SIG-M5 (cell line): ENCODE results near the gene NUP98.
A peak's percentile ranks its signal among the peaks of the same experiment; 100 is the strongest.
"Not testable (repeated sequence)": the region's sequence is repeated elsewhere in the genome, so short reads cannot be mapped to it uniquely, and the experiment has no call there.

ENCODE experiments used
- DNase-seq: peaks from one replicate; lab custom pipeline; 2025; lab: John Stamatoyannopoulos, UW

NUP98 gene

GRCh38 chr11:3799143-3799542 is 1.8 kb upstream of the NUP98 start:
- no peak for DNase-seq

- DNase-seq = no peak
Observed at GRCh38 chr11:3796801-3797328, 489 bp downstream of the NUP98 start.

GRCh38 chr11:3796346-3796745 is 1.0 kb downstream of the NUP98 start:
- no peak for DNase-seq

GRCh38 chr11:3796002-3796311 is 1.4 kb downstream of the NUP98 start:
- no peak for DNase-seq

- DNase-seq = no peak
Observed at GRCh38 chr11:3795131-3796001, 2.0 kb downstream of the NUP98 start.

GRCh38 chr11:3794387-3794786 is 3.0 kb downstream of the NUP98 start:
- not testable (repeated sequence) for DNase-seq

GRCh38 chr11:3786781-3787428 is 10.4 kb downstream of the NUP98 start:
- DNase-seq = no peak

- DNase-seq = no peak
Observed at GRCh38 chr11:3783611-3784010, 13.7 kb downstream of the NUP98 start.

- no peak for DNase-seq
Observed at GRCh38 chr11:3782963-3783362, 14.4 kb downstream of the NUP98 start.

- DNase-seq = peak; percentile 38
Observed at GRCh38 chr11:3781423-3781822, 15.9 kb downstream of the NUP98 start.

GRCh38 chr11:3775736-3776406 is 21.5 kb downstream of the NUP98 start:
- no peak for DNase-seq

- no peak for DNase-seq
Observed at GRCh38 chr11:3773180-3773579, 24.2 kb downstream of the NUP98 start.

GRCh38 chr11:3767536-3767935 is 29.8 kb downstream of the NUP98 start:
- DNase-seq = no peak

GRCh38 chr11:3766836-3767235 is 30.5 kb downstream of the NUP98 start:
- DNase-seq = not testable (repeated sequence)

GRCh38 chr11:3764266-3764665 is 33.1 kb downstream of the NUP98 start:
- no peak for DNase-seq

GRCh38 chr11:3755151-3755550 is 42.2 kb downstream of the NUP98 start:
- DNase-seq = no peak

GRCh38 chr11:3753110-3753509 is 44.2 kb downstream of the NUP98 start:
- DNase-seq = no peak

- DNase-seq = no peak
Observed at GRCh38 chr11:3747704-3748103, 49.6 kb downstream of the NUP98 start.

- no peak for DNase-seq
Observed at GRCh38 chr11:3745161-3745560, 52.2 kb downstream of the NUP98 start.

GRCh38 chr11:3738723-3739122 is 58.6 kb downstream of the NUP98 start:
- DNase-seq = no peak

- no peak for DNase-seq
Observed at GRCh38 chr11:3738241-3738640, 59.1 kb downstream of the NUP98 start.

GRCh38 chr11:3737386-3737933 is 59.9 kb downstream of the NUP98 start:
- DNase-seq = no peak

- no peak for DNase-seq
Observed at GRCh38 chr11:3736816-3737215, 60.5 kb downstream of the NUP98 start.
